ENCODE results near the gene PKNOX2.

DNA sequence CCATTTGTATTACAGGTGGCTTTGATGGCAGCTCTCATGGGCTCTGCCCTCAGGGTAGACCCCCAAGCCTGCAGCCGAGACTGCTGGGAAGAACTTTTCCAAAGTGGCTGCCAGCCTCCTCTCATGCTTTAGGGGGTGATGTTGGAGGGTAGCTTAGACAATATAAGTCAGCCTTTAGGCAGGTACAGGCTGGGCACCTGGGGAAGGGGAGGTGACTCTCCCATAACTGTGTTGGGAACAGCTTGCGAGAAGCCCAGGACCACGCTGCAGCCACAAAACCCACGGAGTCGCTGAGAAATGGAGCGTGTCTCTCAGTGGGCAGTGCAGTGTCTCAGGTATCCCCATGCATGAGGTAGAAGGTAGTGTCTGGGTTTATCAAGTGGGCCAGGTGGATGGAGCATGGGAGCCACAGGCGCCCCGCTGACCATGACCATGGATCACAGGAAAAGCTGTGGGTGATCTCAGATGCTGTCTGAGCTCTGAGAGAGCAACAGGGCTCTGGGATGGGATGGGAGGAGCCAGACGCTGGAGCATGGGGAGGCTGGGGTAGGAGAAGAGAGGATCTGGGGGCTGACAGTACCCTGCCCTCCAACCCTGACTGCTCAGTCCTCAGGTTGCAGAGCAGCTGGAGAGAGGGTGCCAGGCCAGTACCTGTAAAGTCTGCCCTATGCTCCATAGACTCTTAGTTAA is 216.3 kb downstream of the PKNOX2 start:
- TF ChIP-seq, protein P1, sequence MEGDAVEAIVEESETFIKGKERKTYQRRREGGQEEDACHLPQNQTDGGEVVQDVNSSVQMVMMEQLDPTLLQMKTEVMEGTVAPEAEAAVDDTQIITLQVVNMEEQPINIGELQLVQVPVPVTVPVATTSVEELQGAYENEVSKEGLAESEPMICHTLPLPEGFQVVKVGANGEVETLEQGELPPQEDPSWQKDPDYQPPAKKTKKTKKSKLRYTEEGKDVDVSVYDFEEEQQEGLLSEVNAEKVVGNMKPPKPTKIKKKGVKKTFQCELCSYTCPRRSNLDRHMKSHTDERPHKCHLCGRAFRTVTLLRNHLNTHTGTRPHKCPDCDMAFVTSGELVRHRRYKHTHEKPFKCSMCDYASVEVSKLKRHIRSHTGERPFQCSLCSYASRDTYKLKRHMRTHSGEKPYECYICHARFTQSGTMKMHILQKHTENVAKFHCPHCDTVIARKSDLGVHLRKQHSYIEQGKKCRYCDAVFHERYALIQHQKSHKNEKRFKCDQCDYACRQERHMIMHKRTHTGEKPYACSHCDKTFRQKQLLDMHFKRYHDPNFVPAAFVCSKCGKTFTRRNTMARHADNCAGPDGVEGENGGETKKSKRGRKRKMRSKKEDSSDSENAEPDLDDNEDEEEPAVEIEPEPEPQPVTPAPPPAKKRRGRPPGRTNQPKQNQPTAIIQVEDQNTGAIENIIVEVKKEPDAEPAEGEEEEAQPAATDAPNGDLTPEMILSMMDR (IDR thresholded peaks at IDR 0.05) = no peak
- TF ChIP-seq POLR2A (IDR thresholded peaks at IDR 0.05) = no peak

All from vagina (tissue), 2 donors.